Large intestine (tissue), 3 donors: ENCODE data around the gene CUEDC1. TPM values are rescaled to one million over a fixed set of nuclear protein-coding genes. Genes with fewer than 3 reads are reported as not detected.

Experiments
- DNase-seq, 2 donors: peaks; one replicate each; pipeline versions ENCODE4 v3.0.0 to v3.0.0-alpha.2; 2013
- H3K27ac ChIP-seq: one replicate; pipeline ENCODE4 v1.5.1; 2013; ENCODE audit warnings: low read length
- H3K27me3 ChIP-seq: 2 replicates; pipeline ENCODE4 v1.6.1; 2013; ENCODE audit warnings: low read length; ENCODE audit not compliant: control insufficient read depth, insufficient read depth
- H3K36me3 ChIP-seq: 2 replicates; pipeline ENCODE4 v1.6.1; 2013; ENCODE audit warnings: low read length; ENCODE audit not compliant: control insufficient read depth, insufficient read depth
- H3K4me1 ChIP-seq: one replicate; pipeline ENCODE4 v1.6.1; 2013; ENCODE audit warnings: low read length; ENCODE audit not compliant: control insufficient read depth, insufficient read depth
- H3K4me3 ChIP-seq: one replicate; pipeline ENCODE4 v1.5.1; 2013; ENCODE audit warnings: low read length
- H3K9me3 ChIP-seq: one replicate; pipeline ENCODE4 v1.6.1; 2013; ENCODE audit warnings: mild to moderate bottlenecking, low read depth, low read length, moderate library complexity; ENCODE audit not compliant: control insufficient read depth
- WGBS: methylation state at CpG from one replicate; pipeline ENCODE4 v1.1.5; 2013; ENCODE audit warnings: low lambda C conversion rate; ENCODE audit not compliant: insufficient coverage; 5-methylcytosine and 5-hydroxymethylcytosine counted together
- polyA plus RNA-seq: library from polyadenylated mRNA; unstranded; fragments of 120-200 nt; gene quantifications from one replicate; pipeline ENCODE4 v1.2.1, GENCODE V29; 2013

Gene CUEDC1
- polyA plus RNA-seq, 1 donor: 17.1 TPM

- H3K27me3 ChIP-seq: no peaks in the 10 kb centered on the region
- WGBS: 7% methylated on average over 2 of the region's 16 CpGs
- peak overlapping the region; percentile 91 for H3K27ac ChIP-seq
- H3K4me3 ChIP-seq: peak overlapping the region; percentile 17
- H3K36me3 ChIP-seq: no peaks in the 10 kb centered on the region
- H3K4me1 ChIP-seq: peaks cover 41% of the 10 kb centered on the region
- peak; percentile 81 to 93 for DNase-seq
- no peaks in the 10 kb centered on the region for H3K9me3 ChIP-seq
Observed at GRCh38 chr17:57892820-57893595, 62.2 kb downstream of the CUEDC1 start.

GRCh38 chr17:57892146-57892819, 62.9 kb downstream of the CUEDC1 start:
- no CpG with 5 or more reads among the region's 6 CpGs for WGBS
- no peak overlapping the region for H3K4me3 ChIP-seq
- H3K27ac ChIP-seq: peak overlapping the region; percentile 91
- no peaks in the 10 kb centered on the region for H3K9me3 ChIP-seq
- peaks cover 40% of the 10 kb centered on the region for H3K4me1 ChIP-seq
- H3K36me3 ChIP-seq: no peaks in the 10 kb centered on the region
- DNase-seq: peak; percentile 80 to 85
- no peaks in the 10 kb centered on the region for H3K27me3 ChIP-seq

GRCh38 chr17:57890857-57891232, 64.4 kb downstream of the CUEDC1 start:
- Histone ChIP-seq H3K27ac (no peak overlapping the region), H3K4me1 (peaks cover 39% of the 10 kb centered on the region), H3K36me3 (no peaks in the 10 kb centered on the region), H3K9me3 (no peaks in the 10 kb centered on the region), H3K4me3 (no peak overlapping the region), H3K27me3 (no peaks in the 10 kb centered on the region)
- 100% methylated on average over 1 of the region's 4 CpGs for WGBS
- DNase-seq: no peak

- no CpG with 5 or more reads among the region's 11 CpGs for WGBS
Observed at GRCh38 chr17:57889892-57890856, 65.0 kb downstream of the CUEDC1 start.

GRCh38 chr17:57889252-57889651, 66.0 kb downstream of the CUEDC1 start:
- no peaks in the 10 kb centered on the region for H3K9me3 ChIP-seq
- H3K27me3 ChIP-seq: no peaks in the 10 kb centered on the region
- peaks cover 5% of the 10 kb centered on the region for H3K36me3 ChIP-seq
- no CpG with 5 or more reads among the region's 2 CpGs for WGBS
- peaks cover 26% of the 10 kb centered on the region for H3K4me1 ChIP-seq
- DNase-seq: no peak
- no peak overlapping the region for H3K27ac ChIP-seq
- H3K4me3 ChIP-seq: no peak overlapping the region

More at GRCh38 chr17:57889892-57890856, 65.0 kb downstream of the CUEDC1 start:
- no peaks in the 10 kb centered on the region for H3K27me3 ChIP-seq
- H3K27ac ChIP-seq: no peak overlapping the region
- H3K9me3 ChIP-seq: no peaks in the 10 kb centered on the region
- H3K4me3 ChIP-seq: no peak overlapping the region
- no peak for DNase-seq
- H3K36me3 ChIP-seq: no peaks in the 10 kb centered on the region
- peaks cover 33% of the 10 kb centered on the region for H3K4me1 ChIP-seq

- peaks cover 25% of the 10 kb centered on the region for H3K4me1 ChIP-seq
- H3K27ac ChIP-seq: no peak overlapping the region
- WGBS: no CpG with 5 or more reads among the region's 12 CpGs
- H3K36me3 ChIP-seq: peaks cover 5% of the 10 kb centered on the region
- H3K4me3 ChIP-seq: no peak overlapping the region
- H3K9me3 ChIP-seq: no peaks in the 10 kb centered on the region
- DNase-seq: no peak
- H3K27me3 ChIP-seq: no peaks in the 10 kb centered on the region
Observed at GRCh38 chr17:57888311-57889216, 66.6 kb downstream of the CUEDC1 start.

GRCh38 chr17:57887161-57887560, 68.1 kb downstream of the CUEDC1 start:
- Histone ChIP-seq H3K9me3 (no peaks in the 10 kb centered on the region), H3K4me3 (no peak overlapping the region), H3K4me1 (peaks cover 11% of the 10 kb centered on the region), H3K27me3 (no peaks in the 10 kb centered on the region), H3K36me3 (peaks cover 5% of the 10 kb centered on the region), H3K27ac (no peak overlapping the region)
- DNase-seq: no peak
- no CpG with 5 or more reads among the region's 4 CpGs for WGBS

GRCh38 chr17:57886020-57886419, 69.2 kb downstream of the CUEDC1 start:
- no CpG with 5 or more reads among the region's 4 CpGs for WGBS
- DNase-seq: no peak
- Histone ChIP-seq H3K4me3 (no peak overlapping the region), H3K36me3 (peaks cover 5% of the 10 kb centered on the region), H3K9me3 (no peaks in the 10 kb centered on the region), H3K27me3 (no peaks in the 10 kb centered on the region), H3K27ac (no peak overlapping the region), H3K4me1 (peaks cover 16% of the 10 kb centered on the region)

GRCh38 chr17:57885148-57885915, 69.9 kb downstream of the CUEDC1 start:
- H3K27me3 ChIP-seq: no peaks in the 10 kb centered on the region
- peaks cover 5% of the 10 kb centered on the region for H3K36me3 ChIP-seq
- H3K27ac ChIP-seq: no peak overlapping the region
- H3K9me3 ChIP-seq: no peaks in the 10 kb centered on the region
- DNase-seq: no peak
- no peak overlapping the region for H3K4me3 ChIP-seq
- no CpG with 5 or more reads among the region's 67 CpGs for WGBS
- peaks cover 17% of the 10 kb centered on the region for H3K4me1 ChIP-seq
